HepG2 (cell line): Measurements from ENCODE around the gene AJUBA. TPM values are rescaled to one million over a fixed set of nuclear protein-coding genes. Genes with fewer than 3 reads are reported as not detected.

Experiments used
- ATAC-seq: fragments of 200-7000 bp; cut with Tn5 transposase; 3 replicates; pipeline ENCODE4 v1.9.1; 2020; ENCODE audit warnings: mild to moderate bottlenecking, moderate library complexity
- BruUV-seq: library from RNA; stranded (reverse); fragments of 400-500 nt; replicated peaks from 2 replicates; lab custom pipeline; 2021; lab: Mats Ljungman, UMichigan
- CTCF ChIA-PET: fragments of 300-600 bp; formaldehyde crosslinking; extraction: SDS; loops from one replicate; lab custom pipeline; 2021; ENCODE audit warnings: low total read pairs, inconsistent platforms, low intra/inter-chr PET ratio; lab: Yijun Ruan, JAX
- POLR2A ChIA-PET: fragments of 350-600 bp; sonication (Branson Sonifier 250); formaldehyde crosslinking; loops from one replicate; lab custom pipeline; 2020; ENCODE audit warnings: antibody characterized with exemption, inconsistent platforms; lab: Yijun Ruan, JAX
- DNase-seq: peaks from one replicate; pipeline ENCODE4 v3.0.0-alpha.2; 2015; ENCODE audit warnings: low spot score
- FAIRE-seq: peaks from 3 replicates; lab custom pipeline; 2011; peaks lifted over from hg19 to GRCh38; lab: Jason Lieb, UNC
- H2AFZ ChIP-seq: one replicate; pipeline ENCODE4 v1.6.1; 2011; ENCODE audit warnings: low read length, inconsistent platforms
- H3K27ac ChIP-seq: fragments of 300-600 bp; 3 replicates; pipeline ENCODE4 v1.8.0; 2011; ENCODE audit warnings: mixed run types, mild to moderate bottlenecking, mixed read lengths, low read length, inconsistent platforms; ENCODE audit not compliant: insufficient read depth; ENCODE audit errors: extremely low read length
- H3K27me3 ChIP-seq, 2 experiments: fragments of 200-600 bp in 1 of 2; 2 replicates in 1 of 2; 3 replicates in 1 of 2; pipeline versions ENCODE4 v1.6.0 to v1.8.0; 2011; ENCODE audit warnings: low read length in 2 of 2, mild to moderate bottlenecking in 2 of 2, moderate library complexity in 2 of 2, inconsistent platforms in 1 of 2; ENCODE audit not compliant: insufficient read depth in 2 of 2, control insufficient read depth in 1 of 2
- H3K36me3 ChIP-seq, 2 experiments: fragments of 200-600 bp in 1 of 2; replicated peaks in 1 of 2; 2 replicates in 1 of 2; 3 replicates in 1 of 2; pipeline versions ENCODE4 v1.5.1 to v1.8.0; 2011; ENCODE audit warnings: low read length in 2 of 2, inconsistent platforms in 1 of 2; ENCODE audit not compliant: insufficient read depth in 2 of 2, control insufficient read depth in 1 of 2
- H3K4me1 ChIP-seq: 2 replicates; pipeline ENCODE4 v1.5.1; 2012; ENCODE audit warnings: low read length, inconsistent platforms; ENCODE audit not compliant: insufficient read depth
- H3K4me2 ChIP-seq: 2 replicates; pipeline ENCODE4 v1.6.0; 2011; ENCODE audit warnings: low read depth, low read length, inconsistent platforms
- H3K4me3 ChIP-seq, 3 experiments: fragments of 200-600 bp in 1 of 3; sonication (generic), shearing (Covaris generic) in 1 of 3; replicated peaks in 1 of 3; 2 replicates each; pipeline ENCODE4 v1.5.1; 2011 to 2016; ENCODE audit warnings: low read length in 3 of 3, inconsistent platforms in 2 of 3, low read depth in 2 of 3, mild to moderate bottlenecking in 2 of 3, control low read depth in 1 of 3, mixed read lengths in 1 of 3; ENCODE audit not compliant: insufficient read depth in 1 of 3
- H3K79me2 ChIP-seq: one replicate; pipeline ENCODE4 v1.6.1; 2011; ENCODE audit warnings: low read length, inconsistent platforms; ENCODE audit not compliant: insufficient read depth
- H3K9ac ChIP-seq: 2 replicates; pipeline ENCODE4 v1.6.0; 2011; ENCODE audit warnings: mild to moderate bottlenecking, low read depth, low read length, inconsistent platforms; ENCODE audit not compliant: insufficient read depth
- H3K9me3 ChIP-seq: 2 replicates; pipeline ENCODE4 v1.5.1; 2012; ENCODE audit warnings: mild to moderate bottlenecking, low read length
- H4K20me1 ChIP-seq: 2 replicates; pipeline ENCODE4 v1.6.0; 2011; ENCODE audit warnings: inconsistent platforms, mild to moderate bottlenecking, low read length, moderate library complexity; ENCODE audit not compliant: insufficient read depth
- ATF7 ChIP-seq, 2 experiments: fragments of 450-650 bp in 1 of 2; sonication (generic) in 1 of 2; formaldehyde crosslinking in 1 of 2; IDR thresholded peaks; 2 replicates each; pipeline versions ENCODE4 v1.4.0 to v1.6.1; 2016 to 2020; ENCODE audit warnings: antibody characterized with exemption in 1 of 2, mild to moderate bottlenecking in 1 of 2, missing genetic modification reagents in 1 of 2
- FOXK2 ChIP-seq: fragments of 450-650 bp; IDR thresholded peaks from 2 replicates; pipeline ENCODE4 v1.6.1; 2016
- IKZF1 ChIP-seq: fragments of 450-650 bp; IDR thresholded peaks from 2 replicates; pipeline ENCODE4 v1.7.1; 2016
- NBN ChIP-seq: fragments of 450-650 bp; conservative IDR thresholded peaks from 2 replicates; pipeline ENCODE4 v1.6.1; 2017
- PHB2 ChIP-seq: fragments of 450-650 bp; IDR thresholded peaks from 2 replicates; pipeline ENCODE4 v1.6.1; 2018; ENCODE audit not compliant: partially characterized antibody
- PITX1 ChIP-seq: sonication (generic); formaldehyde crosslinking; IDR thresholded peaks from 2 replicates; pipeline ENCODE4 v1.5.1; 2020; ENCODE audit warnings: mild to moderate bottlenecking, missing genetic modification reagents
- ZNF256 ChIP-seq: sonication (generic); formaldehyde crosslinking; conservative IDR thresholded peaks from 2 replicates; pipeline ENCODE4 v1.4.0; 2020; ENCODE audit warnings: missing genetic modification reagents
- WGBS: methylation state at CpG from one replicate; pipeline ENCODE4 v1.1.6; 2017; ENCODE audit warnings: low lambda C conversion rate; 5-methylcytosine and 5-hydroxymethylcytosine counted together
- in situ Hi-C: cut with HindIII; loops from 2 replicates; pipeline ENCODE4 v1.10.0; 2017; ENCODE audit warnings: low pct_unique_long_range_greater_than_20kb; ENCODE audit not compliant: extremely low pct_ligation_motif_present
- intact Hi-C: fragments of 100-400 bp; cut with micrococcal nuclease; formaldehyde crosslinking; loops from one replicate; pipeline ENCODE4 v1.10.0; 2022; ENCODE audit not compliant: unreplicated experiment
- polyA plus RNA-seq, 8 experiments: library from polyadenylated mRNA; depleted of rRNA in 3 of 8; stranded (reverse) in 7 of 8; unstranded in 1 of 8; fragments of >200 nt; fragmentation: Illumina TruSeq in 4 of 8; extraction: Trizol in 4 of 8; gene quantifications; 2 replicates each; pipeline versions ENCODE4 v1.2.1 to v1.2.3, GENCODE V29; 2011 to 2016; ENCODE audit warnings: low read depth in 4 of 8, missing spikeins in 1 of 8, mixed read lengths in 1 of 8; ENCODE audit not compliant: insufficient read depth in 1 of 8
- total RNA-seq, 5 experiments: library from RNA; depleted of rRNA; stranded (reverse); fragments of >200 nt; fragmentation: Illumina TruSeq; extraction: Trizol; gene quantifications; 2 replicates each; pipeline ENCODE4 v1.2.3, GENCODE V29; 2016; ENCODE audit warnings: low read depth in 1 of 5

Gene AJUBA
- total and polyA plus RNA-seq, 2 of the 13 experiments (the other 11 are each of a cell fraction or from before 2014, with no cell fraction given) = 157 to 241 TPM

DNA sequence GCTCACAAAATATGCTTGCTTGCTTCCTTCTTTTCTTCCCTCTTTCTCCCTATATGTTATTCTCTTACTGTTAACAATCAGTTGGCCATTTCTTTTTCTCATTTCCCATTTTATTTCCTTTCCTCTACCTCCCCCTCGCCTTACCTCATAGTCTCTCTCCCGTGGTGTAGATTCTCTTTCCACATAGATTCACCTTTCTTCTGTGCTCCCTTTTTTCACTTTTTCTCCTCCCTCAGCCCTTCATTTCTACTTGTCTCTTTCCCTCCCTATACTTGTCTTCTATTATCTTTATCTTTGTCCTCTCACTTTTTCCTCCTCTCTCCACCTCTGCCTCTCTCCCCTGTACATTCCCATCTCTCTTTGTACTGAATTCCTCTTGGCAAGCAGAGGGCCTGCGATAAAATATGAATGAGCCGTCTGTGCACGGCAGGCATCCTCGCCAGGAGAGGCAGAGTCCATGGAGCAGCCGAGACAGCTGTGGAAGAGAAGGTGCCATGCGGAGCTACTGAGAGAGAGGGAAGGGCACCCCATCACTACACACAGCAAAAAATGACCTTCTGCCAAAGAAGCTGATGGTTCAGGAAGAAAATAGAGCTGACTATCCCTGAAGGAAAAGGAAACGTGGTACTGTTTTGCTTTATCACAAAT is 15.4 kb upstream of the AJUBA start:
- no peak overlapping the region for H3K4me3 ChIP-seq
- ATAC-seq (no peak), DNase-seq (no peak)
- H3K4me1 ChIP-seq = peaks cover 5% of the 10 kb centered on the region; the same call in 1 of the 2 replicates
- CTCF ChIA-PET = interaction anchor here (1.4 kb wide), 1 partner anchor 61 kb away, joined by 3 read pairs; no protein-coding TSS in a partner anchor
- H3K79me2 ChIP-seq = no peaks in the 10 kb centered on the region
- H3K27ac ChIP-seq = no peak overlapping the region
- POLR2A ChIA-PET = interaction anchor here (8.5 kb wide), 2 partner anchors 9 to 14 kb away, joined by 101 to 160 read pairs; partner anchors contain the start of gene AJUBA
- no peak overlapping the region for H2AFZ ChIP-seq
- WGBS = 77% methylated on average over 9 of the region's 9 CpGs
- in situ Hi-C loops = no loop called here
- no peak overlapping the region for H3K4me2 ChIP-seq
- TF ChIP-seq NBN (0 out of 2 replicates have a peak, but pooled peaks have one; percentile 45), FOXK2 (0 out of 2 replicates have a peak, but pooled peaks have one; percentile 35), ATF7 (IDR thresholded peaks at IDR 0.05) (0 out of 2 replicates have a peak, but pooled peaks have one; percentile 22), ATF7 (CRISPR knock-in tag; IDR thresholded peaks at IDR 0.05) (no peak), ZNF256 (no peak), PITX1 (no peak), PHB2 (peak; percentile 75), IKZF1 (0 out of 2 replicates have a peak, but pooled peaks have one; percentile 35)
- TF ChIP-seq, all 625 proteins: peak for 5
- Histone ChIP-seq H3K27me3 (no peaks in the 10 kb centered on the region), H3K36me3 (peaks cover 0 to 3% of the 10 kb centered on the region in 2 experiments; a peak in 1 of 5 replicates), H3K9me3 (no peaks in the 10 kb centered on the region), H4K20me1 (no peaks in the 10 kb centered on the region), H3K9ac (no peak overlapping the region)
- intact Hi-C loops = no loop called here
- FAIRE-seq = no peak
- no TSS peak for BruUV-seq
